ENCODE results near the gene APRT.
"Not testable (repeated sequence)": the region's sequence is repeated elsewhere in the genome, so short reads cannot be mapped to it uniquely, and the experiment has no call there.

Gene APRT

DNA sequence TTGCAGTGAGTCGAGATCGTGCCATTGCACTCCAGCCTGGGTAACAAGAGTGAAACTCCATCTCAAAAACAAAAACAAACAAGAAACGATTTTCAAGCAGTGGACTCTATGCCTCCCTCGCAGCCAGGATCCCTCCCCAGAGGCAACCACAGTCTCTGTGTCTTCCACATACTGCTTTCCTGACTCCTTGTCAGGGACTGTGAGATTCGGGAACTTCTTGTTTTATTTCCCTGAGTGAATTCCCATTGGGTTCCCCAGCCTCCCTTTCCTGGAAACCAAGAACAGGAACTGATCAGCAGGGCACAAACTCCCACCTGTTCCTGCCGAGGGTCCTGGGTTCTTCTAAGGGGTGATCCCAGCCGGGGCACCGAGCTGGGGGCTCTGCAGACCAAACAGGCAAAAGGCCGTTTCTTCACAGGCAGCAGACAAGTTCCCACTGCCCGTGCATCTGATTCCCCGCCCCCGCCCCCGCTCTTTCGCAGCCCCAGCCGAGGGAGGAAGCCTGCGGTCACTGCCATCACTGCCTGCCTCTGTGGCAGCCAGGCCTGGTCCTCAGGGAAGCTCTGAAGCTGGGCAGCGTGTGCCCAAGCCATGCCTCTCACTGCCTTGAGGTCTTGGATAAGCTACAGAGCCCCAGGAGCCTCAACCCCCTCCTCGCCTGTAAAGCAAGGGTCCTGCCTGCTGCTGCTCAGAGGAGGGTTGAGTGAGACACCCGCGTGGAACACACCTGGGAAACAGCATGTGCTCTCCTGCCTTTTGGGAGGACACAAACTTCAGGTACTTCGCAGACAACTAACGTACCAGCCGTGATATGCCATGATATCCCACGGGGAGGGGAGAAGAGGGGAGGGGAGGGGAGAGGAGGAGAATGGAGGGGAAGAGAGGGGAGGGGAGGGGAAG lies 21.2 kb downstream of the APRT start:
- DNase-seq (ENCODE audit: low read depth), result no peak
- TF ChIP-seq, protein P1, sequence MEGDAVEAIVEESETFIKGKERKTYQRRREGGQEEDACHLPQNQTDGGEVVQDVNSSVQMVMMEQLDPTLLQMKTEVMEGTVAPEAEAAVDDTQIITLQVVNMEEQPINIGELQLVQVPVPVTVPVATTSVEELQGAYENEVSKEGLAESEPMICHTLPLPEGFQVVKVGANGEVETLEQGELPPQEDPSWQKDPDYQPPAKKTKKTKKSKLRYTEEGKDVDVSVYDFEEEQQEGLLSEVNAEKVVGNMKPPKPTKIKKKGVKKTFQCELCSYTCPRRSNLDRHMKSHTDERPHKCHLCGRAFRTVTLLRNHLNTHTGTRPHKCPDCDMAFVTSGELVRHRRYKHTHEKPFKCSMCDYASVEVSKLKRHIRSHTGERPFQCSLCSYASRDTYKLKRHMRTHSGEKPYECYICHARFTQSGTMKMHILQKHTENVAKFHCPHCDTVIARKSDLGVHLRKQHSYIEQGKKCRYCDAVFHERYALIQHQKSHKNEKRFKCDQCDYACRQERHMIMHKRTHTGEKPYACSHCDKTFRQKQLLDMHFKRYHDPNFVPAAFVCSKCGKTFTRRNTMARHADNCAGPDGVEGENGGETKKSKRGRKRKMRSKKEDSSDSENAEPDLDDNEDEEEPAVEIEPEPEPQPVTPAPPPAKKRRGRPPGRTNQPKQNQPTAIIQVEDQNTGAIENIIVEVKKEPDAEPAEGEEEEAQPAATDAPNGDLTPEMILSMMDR (IDR thresholded peaks at IDR 0.05; ENCODE audit: control insufficient read depth, insufficient read depth, low read depth, low read length, missing control alignments), result no peak
- no peak overlapping the region for H3K4me3 ChIP-seq (ENCODE audit: control insufficient read depth, low read depth, low read length)

DNA sequence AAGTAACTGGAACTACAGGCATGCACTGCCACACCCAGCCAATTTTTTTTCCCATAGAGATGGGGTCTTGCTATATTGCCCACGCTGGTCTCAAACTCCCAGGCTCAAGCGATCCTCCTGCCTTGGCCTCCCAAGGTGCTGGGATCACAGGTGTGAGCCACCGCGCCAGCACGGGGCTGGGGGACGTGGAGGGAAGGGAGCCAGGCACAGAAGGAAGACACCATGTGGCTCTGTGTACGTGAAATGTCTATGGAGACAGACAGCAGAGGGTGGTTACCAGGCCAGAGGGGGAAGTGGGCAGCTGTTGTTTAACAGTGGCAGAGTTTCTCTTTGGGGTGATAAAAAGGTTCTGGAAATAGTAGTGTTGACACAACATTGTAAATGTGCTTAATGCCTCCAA lies 22.1 kb downstream of the APRT start:
- TF ChIP-seq, protein P1 (IDR thresholded peaks at IDR 0.05; ENCODE audit: control insufficient read depth, insufficient read depth, low read depth, low read length, missing control alignments), result no peak
- no peak overlapping the region for H3K4me3 ChIP-seq (ENCODE audit: control insufficient read depth, low read depth, low read length)
- DNase-seq (ENCODE audit: low read depth), result no peak

DNA sequence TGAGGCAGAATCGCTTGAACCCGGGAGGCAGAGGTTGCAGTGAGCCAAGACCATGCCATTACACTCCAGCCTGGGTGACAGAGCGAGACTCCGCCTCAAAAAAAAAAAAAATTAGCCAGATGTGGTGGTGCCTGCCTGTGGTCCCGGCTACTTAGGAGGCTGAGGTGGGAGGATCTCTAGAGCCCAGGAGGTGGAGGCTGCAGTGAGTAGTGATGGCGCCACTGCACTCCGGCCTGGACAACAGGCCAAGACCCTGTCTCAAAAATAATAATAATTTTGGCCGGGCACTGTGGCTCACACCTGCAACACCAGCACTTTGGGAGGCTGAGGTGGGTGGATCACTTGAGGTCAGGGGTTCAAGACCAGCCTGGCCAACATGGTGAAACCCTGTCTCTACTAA lies 23.0 kb downstream of the APRT start:
- DNase-seq (ENCODE audit: low read depth); H3K4me3 ChIP-seq (ENCODE audit: control insufficient read depth, low read depth, low read length): not testable (repeated sequence)

DNA sequence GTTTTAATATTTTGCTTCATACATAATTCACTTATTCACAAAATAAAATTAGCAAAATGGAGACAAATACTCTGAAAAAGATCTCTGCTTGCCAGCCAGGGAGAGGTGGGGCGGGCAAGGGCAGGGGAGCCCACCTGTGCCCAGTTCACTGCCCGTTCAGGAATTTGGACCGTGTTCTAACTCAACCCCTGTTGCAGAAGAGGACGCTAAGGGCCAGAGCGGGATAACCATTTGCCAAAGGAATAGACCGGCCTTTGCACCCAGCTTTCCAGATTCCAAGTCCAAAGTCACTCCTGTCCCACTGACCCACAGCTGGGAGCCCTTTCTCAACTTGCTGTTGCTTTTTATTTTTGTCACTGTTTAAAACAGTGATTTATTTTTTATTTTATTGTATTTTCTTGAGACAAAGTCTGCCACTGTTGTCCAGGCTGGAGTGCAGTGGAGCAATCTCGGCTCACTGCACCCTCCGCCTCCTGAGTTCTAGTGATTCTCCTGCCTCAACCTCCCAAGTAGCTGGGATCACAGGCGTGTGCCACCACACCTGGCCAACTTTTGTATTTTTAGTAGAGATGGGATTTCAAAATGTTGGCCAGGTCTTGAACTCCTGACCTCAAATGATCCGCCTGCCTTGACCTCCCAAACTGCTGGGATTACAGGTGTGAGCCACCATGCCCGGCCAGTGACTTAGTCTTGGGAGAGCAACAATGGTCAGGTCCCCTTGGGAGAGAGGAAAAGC lies 24.0 kb downstream of the APRT start:
- DNase-seq (ENCODE audit: low read depth), result no peak
- TF ChIP-seq, protein P1 (IDR thresholded peaks at IDR 0.05; ENCODE audit: control insufficient read depth, insufficient read depth, low read depth, low read length, missing control alignments), result no peak
- no peak overlapping the region for H3K4me3 ChIP-seq (ENCODE audit: control insufficient read depth, low read depth, low read length)

DNA sequence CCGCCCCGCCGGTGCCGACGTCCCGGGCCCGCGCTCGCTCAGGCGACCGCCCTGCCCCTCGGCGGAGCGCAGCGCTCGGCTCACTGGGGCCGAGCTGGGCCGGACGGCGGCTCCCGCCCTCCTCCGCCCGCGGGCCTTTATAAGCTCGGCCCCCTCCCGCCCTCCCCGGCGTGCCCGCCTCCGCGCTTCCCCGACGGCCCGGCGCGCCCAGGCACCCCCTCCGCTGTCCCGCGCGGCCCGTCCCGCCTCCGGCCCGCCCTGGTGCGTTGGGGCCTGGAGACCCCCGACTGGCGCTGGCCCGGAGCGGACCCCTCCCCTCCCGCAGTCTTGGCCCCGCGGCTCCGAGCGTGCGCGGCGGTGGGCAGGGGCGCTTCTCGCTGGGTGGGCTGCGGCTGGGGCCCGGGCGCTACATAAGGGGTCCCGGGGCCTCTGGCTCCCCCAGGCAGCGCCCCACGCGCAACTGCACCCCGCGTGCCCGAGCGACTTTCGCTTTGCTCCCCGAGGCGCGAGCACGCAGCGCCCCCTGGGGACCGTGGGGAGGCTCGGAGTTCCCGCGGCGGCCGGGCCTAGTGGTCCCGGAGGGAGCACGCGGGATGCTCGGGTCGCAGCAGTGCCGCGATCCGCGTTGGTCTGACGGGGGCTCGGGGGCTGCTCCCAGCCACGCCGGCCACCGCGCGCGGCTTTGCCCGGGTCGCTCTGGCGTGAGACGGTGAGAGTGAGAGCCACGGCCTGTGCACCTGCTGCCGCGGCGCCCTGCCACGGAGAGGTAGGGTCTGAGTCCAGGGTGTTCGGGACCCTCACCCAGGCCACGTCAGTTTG lies 26.4 kb downstream of the APRT start, which contains the start of gene PIEZO1:
TSS of gene PIEZO1 (minus strand) at position 115 of the 819 bp plus-strand sequence. CDS start 256 bp downstream, outside the sequence.
- TF ChIP-seq, protein P1 (IDR thresholded peaks at IDR 0.05; ENCODE audit: control insufficient read depth, insufficient read depth, low read depth, low read length, missing control alignments), result peak; percentile 79
- DNase-seq (ENCODE audit: low read depth), result no peak
- peak within 1 kb of the TSS; percentile 58 for H3K4me3 ChIP-seq (ENCODE audit: control insufficient read depth, low read depth, low read length)

DNA sequence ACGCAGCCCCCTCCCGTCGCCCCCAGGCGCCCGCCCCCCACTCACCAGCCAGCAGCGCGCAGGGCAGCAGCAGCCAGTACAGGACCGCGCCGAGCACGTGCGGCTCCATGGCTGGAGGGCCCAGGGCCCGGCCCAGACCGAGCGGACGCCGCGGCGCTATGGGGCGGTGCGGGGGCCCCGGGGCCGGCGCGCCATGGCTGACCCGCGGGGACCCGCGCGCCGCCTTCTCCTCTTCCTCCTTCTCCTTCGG lies 26.9 kb downstream of the APRT start:
- peak overlapping the region; percentile 58 for H3K4me3 ChIP-seq (ENCODE audit: control insufficient read depth, low read depth, low read length)
- no peak for DNase-seq (ENCODE audit: low read depth)
- TF ChIP-seq, protein P1 (IDR thresholded peaks at IDR 0.05; ENCODE audit: control insufficient read depth, insufficient read depth, low read depth, low read length, missing control alignments), result no peak

All from AG09309 (cell line).